Measurements from ENCODE around the gene PSMB5. TPM values are rescaled to one million over a fixed set of nuclear protein-coding genes. Genes with fewer than 3 reads are reported as not detected.
"Not testable (repeated sequence)": the region's sequence is repeated elsewhere in the genome, so short reads cannot be mapped to it uniquely, and the experiment has no call there.

The PSMB5 gene
- total RNA-seq, 2 experiments from 2014 or later: 66.7 to 95.3 TPM

DNA sequence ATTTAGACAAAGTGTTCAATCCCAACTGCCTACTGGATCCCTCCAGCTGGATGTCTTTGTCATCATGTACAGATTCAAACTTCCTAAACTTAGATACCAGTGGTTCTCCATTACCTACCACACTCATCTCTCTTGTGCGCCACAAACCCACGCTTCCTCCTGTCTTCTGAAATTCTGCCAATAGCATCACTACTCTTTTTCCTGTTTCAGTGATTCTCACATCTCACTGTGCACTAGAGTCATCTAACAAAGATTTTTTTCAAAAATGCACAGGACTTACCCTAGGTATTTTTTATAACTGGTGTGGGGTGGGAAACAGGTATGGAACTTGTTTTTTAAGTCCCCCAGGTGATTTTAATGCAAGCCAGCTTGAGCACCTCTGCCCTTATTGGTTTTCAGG is 5.9 kb downstream of the PSMB5 start:
- DNase-seq (no peak), ATAC-seq (peak; percentile 66)
- no peaks in the 10 kb centered on the region for H3K27me3 Mint-ChIP-seq
- peaks cover 41% of the 10 kb centered on the region for H3K4me1 Mint-ChIP-seq
- peaks cover 51% of the 10 kb centered on the region for H3K36me3 Mint-ChIP-seq
- CTCF ChIA-PET: interaction anchor here (0.9 to 3.5 kb wide), 11 partner anchors 9 to 98 kb away, joined by 3 to 13 read pairs (median 4); partner anchors contain the start of gene CDH24
- peak overlapping the region; percentile 39 for H3K27ac Mint-ChIP-seq
- H3K4me3 Mint-ChIP-seq: no peak overlapping the region
- H3K9me3 Mint-ChIP-seq (ENCODE audit: low read depth): no peaks in the 10 kb centered on the region

DNA sequence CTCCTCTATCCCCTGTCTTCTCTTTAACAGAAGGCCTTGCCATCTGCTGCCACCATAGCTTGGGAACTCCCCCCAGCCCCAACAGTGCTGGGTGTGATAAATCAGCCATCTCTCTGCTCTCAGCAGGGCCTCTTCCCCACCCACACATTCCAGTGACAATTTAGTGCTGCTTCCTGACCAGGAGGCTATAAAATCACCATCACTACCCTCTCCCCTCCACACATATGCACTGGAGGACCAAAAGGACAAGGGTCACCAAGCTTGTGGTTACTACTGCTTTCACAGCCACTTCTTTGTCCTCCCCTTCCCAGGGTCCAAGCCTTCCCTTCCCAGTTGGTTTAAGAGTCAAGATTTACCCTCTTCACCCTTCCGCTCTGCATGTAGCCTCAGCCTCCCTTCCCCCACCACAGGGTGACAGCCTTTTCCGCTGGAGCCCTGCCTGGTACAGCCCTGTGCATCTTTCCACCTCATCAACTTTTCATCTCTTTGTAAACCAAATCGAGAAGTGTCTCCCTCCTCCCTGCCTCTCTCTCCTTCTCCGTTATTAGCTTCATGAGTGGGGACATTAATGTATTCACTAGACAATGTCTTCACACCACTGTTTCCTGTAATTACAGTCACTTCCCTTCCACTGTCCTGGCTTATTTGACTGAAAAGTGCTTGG is 9.4 kb downstream of the PSMB5 start:
- H3K27me3 Mint-ChIP-seq: no peaks in the 10 kb centered on the region
- ATAC-seq (no peak), DNase-seq (no peak)
- no peak overlapping the region for H3K4me3 Mint-ChIP-seq
- peaks cover 25% of the 10 kb centered on the region for H3K4me1 Mint-ChIP-seq
- H3K27ac Mint-ChIP-seq: peak overlapping the region; percentile 9
- H3K9me3 Mint-ChIP-seq (ENCODE audit: low read depth): no peaks in the 10 kb centered on the region
- H3K36me3 Mint-ChIP-seq: peaks cover 31% of the 10 kb centered on the region
- CTCF ChIA-PET: interaction anchor here (0.9 to 2.0 kb wide), 3 partner anchors 39 to 53 kb away, joined by 4 to 13 read pairs (median 5); no protein-coding TSS in a partner anchor

DNA sequence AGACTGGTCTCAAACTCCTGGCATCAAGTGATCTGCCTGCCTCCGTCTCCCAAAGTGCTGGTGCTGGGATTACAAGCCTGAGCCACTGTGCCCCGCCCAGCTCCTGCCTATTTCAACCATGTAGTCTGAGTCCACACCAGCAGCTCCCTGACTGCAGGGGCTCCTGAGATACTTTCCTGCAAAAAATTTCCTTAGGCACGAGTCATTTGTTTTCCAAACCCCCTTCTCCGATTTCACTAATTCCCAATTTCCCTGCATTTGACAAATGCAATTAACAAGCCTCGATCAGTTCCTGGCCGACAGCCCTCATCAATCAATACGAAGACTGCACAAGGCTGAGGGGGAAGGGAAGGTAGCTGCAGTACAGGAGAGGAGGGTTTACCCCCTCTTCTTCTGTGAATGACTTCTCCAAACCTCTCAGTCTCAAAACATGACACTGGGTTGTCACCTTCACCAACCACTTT is 10.1 kb downstream of the PSMB5 start:
- no peak overlapping the region for H3K27ac Mint-ChIP-seq
- H3K4me3 Mint-ChIP-seq: no peak overlapping the region
- CTCF ChIA-PET: interaction anchor here (1.7 to 2.0 kb wide), 2 partner anchors 38 to 52 kb away, joined by 4 to 13 read pairs; no protein-coding TSS in a partner anchor

DNA sequence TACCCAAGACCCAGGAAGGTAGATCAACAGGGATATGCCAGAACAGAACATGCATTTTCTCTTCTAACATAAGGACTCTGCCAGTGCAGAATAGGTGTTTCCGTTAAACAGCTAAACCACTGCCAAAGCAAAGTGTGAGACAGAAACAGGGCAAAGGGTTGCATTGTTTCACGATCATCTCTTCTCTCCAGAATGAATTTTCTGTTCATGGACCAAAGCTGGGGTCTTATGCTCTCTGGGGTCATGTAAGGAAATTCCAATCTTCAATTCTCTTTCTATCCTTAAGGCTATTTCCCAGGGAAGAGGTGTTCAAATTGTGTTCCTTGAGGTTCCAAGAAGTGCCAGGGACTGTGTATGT is 10.9 kb downstream of the PSMB5 start:
- CTCF ChIA-PET: interaction anchor here (1.6 to 2.3 kb wide), 5 partner anchors 34 to 51 kb away, joined by 4 to 13 read pairs (median 5); partner anchors contain the start of gene CDH24
- ATAC-seq: no peak
- Mint-ChIP-seq H3K4me3 (no peak overlapping the region), H3K36me3 (peaks cover 26% of the 10 kb centered on the region), H3K27ac (no peak overlapping the region), H3K4me1 (peaks cover 17% of the 10 kb centered on the region), H3K27me3 (no peaks in the 10 kb centered on the region), H3K9me3 (ENCODE audit: low read depth) (no peaks in the 10 kb centered on the region)
- DNase-seq: no peak

More for the DNA sequence above, 10.1 kb downstream of the PSMB5 start:
- no peak for DNase-seq
- no peaks in the 10 kb centered on the region for H3K27me3 Mint-ChIP-seq
- no peaks in the 10 kb centered on the region for H3K9me3 Mint-ChIP-seq (ENCODE audit: low read depth)
- H3K4me1 Mint-ChIP-seq: peaks cover 25% of the 10 kb centered on the region
- no peak for ATAC-seq
- H3K36me3 Mint-ChIP-seq: peaks cover 31% of the 10 kb centered on the region

DNA sequence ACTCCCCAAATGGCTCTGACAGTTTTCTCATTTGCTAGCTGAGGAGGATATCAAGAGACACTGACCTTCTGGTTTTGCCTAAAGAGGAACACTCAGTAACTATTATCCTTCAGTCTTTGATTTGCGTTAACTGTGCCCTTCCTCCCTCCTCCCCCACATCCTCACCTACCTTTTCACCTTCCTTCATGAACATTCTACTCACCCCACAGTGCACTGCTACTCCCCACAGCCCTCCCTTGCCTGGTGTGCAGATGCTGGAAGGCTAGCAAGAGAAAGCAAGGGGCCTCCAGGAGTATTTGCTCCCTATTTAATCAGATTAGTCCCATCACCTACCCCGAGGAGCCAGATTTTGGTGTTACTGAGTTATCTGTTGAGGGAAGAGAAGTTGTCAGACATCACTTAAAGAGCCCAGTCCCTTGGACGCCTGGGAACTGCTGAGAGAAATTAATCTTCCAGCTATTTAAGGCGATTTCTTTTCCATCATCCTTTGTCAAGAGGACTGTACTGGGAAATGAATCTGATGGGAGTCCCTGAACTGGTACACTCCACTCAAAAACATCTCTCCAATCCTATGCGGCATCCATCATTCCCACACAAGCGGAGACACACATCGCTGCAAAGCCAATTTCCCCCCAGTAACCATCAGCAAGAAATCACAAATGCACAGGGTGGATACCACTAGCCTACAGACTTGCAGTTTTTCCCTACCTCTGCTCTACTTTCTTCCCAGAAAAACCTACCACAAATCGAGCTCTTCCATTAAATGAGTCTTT is 11.5 kb downstream of the PSMB5 start:
- no peak overlapping the region for H3K4me3 Mint-ChIP-seq
- peaks cover 14% of the 10 kb centered on the region for H3K4me1 Mint-ChIP-seq
- no peaks in the 10 kb centered on the region for H3K27me3 Mint-ChIP-seq
- H3K36me3 Mint-ChIP-seq: peaks cover 24% of the 10 kb centered on the region
- DNase-seq (no peak), ATAC-seq (no peak)
- H3K9me3 Mint-ChIP-seq (ENCODE audit: low read depth): no peaks in the 10 kb centered on the region
- CTCF ChIA-PET: interaction anchor here (1.2 to 2.3 kb wide), 7 partner anchors 17 to 51 kb away, joined by 3 to 13 read pairs (median 5); partner anchors contain the start of gene CDH24
- H3K27ac Mint-ChIP-seq: no peak overlapping the region

DNA sequence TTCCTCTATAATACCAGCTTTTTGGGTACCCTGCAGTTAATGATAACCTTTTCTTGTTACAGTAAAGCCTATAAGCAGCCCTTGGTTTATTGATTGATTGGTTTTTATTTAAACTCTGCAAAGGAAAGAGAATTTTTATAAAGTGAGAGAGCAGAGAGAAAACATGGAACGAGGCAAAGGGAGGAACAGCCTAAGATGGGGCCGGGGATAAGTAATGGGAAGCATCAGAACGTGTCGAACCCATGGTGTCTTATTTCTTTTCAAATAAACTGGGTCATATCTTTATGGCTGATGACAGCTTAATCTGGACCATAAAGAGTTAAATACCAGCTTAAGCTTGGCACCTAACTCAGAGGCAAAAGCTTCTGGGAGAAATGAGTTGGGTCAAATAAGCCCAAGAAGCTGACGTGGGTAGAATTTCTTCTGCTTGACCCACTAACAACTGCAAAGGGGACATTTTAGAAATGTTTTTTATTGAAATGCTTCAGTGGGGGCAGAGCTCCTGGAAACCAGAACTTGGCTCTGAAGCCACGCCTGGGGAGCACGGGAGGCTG is 12.7 kb downstream of the PSMB5 start:
- Mint-ChIP-seq H3K9me3 (ENCODE audit: low read depth) (no peaks in the 10 kb centered on the region), H3K36me3 (peaks cover 20% of the 10 kb centered on the region), H3K4me3 (no peak overlapping the region), H3K4me1 (peaks cover 10% of the 10 kb centered on the region), H3K27ac (no peak overlapping the region), H3K27me3 (no peaks in the 10 kb centered on the region)
- no peak for ATAC-seq
- DNase-seq: no peak
- CTCF ChIA-PET: interaction anchor here (1.2 to 2.3 kb wide), 3 partner anchors 15 to 38 kb away, joined by 3 to 5 read pairs (median 5); no protein-coding TSS in a partner anchor

GRCh38 chr14:23021434-23021833 is 13.3 kb downstream of the PSMB5 start:
- H3K27ac Mint-ChIP-seq: no peak overlapping the region
- no peaks in the 10 kb centered on the region for H3K27me3 Mint-ChIP-seq
- peaks cover 10% of the 10 kb centered on the region for H3K4me1 Mint-ChIP-seq
- CTCF ChIA-PET: interaction anchor here (1.2 to 2.3 kb wide), 3 partner anchors 15 to 38 kb away, joined by 3 to 5 read pairs (median 5); no protein-coding TSS in a partner anchor
- DNase-seq (no peak), ATAC-seq (no peak)
- H3K4me3 Mint-ChIP-seq: no peak overlapping the region
- no peaks in the 10 kb centered on the region for H3K9me3 Mint-ChIP-seq (ENCODE audit: low read depth)
- H3K36me3 Mint-ChIP-seq: peaks cover 20% of the 10 kb centered on the region

GRCh38 chr14:23020143-23021128 is 14.3 kb downstream of the PSMB5 start:
- H3K9me3 Mint-ChIP-seq (ENCODE audit: low read depth): no peaks in the 10 kb centered on the region

GRCh38 chr14:23018107-23018506 is 16.6 kb downstream of the PSMB5 start:
- DNase-seq (no peak), ATAC-seq (no peak)
- Mint-ChIP-seq H3K36me3 (peaks cover 2% of the 10 kb centered on the region), H3K9me3 (ENCODE audit: low read depth) (no peaks in the 10 kb centered on the region), H3K4me3 (no peak overlapping the region), H3K27me3 (no peaks in the 10 kb centered on the region), H3K27ac (no peak overlapping the region), H3K4me1 (peaks cover 3% of the 10 kb centered on the region)
- CTCF ChIA-PET: interaction anchor here (2.7 kb wide), 1 partner anchor 40 kb away, joined by 9 read pairs; no protein-coding TSS in a partner anchor

More at GRCh38 chr14:23020143-23021128, 14.3 kb downstream of the PSMB5 start:
- H3K36me3 Mint-ChIP-seq: peaks cover 12% of the 10 kb centered on the region
- no peak overlapping the region for H3K27ac Mint-ChIP-seq
- ATAC-seq (no peak), DNase-seq (no peak)
- CTCF ChIA-PET: interaction anchor here (0.7 to 1.4 kb wide), 2 partner anchors 9 to 34 kb away, joined by 3 to 6 read pairs; no protein-coding TSS in a partner anchor
- H3K4me1 Mint-ChIP-seq: peaks cover 8% of the 10 kb centered on the region
- H3K27me3 Mint-ChIP-seq: no peaks in the 10 kb centered on the region
- no peak overlapping the region for H3K4me3 Mint-ChIP-seq

GRCh38 chr14:23017091-23017490 is 17.6 kb downstream of the PSMB5 start:
- Mint-ChIP-seq H3K4me1 (peaks cover 3% of the 10 kb centered on the region), H3K4me3 (no peak overlapping the region), H3K27ac (no peak overlapping the region)

DNA sequence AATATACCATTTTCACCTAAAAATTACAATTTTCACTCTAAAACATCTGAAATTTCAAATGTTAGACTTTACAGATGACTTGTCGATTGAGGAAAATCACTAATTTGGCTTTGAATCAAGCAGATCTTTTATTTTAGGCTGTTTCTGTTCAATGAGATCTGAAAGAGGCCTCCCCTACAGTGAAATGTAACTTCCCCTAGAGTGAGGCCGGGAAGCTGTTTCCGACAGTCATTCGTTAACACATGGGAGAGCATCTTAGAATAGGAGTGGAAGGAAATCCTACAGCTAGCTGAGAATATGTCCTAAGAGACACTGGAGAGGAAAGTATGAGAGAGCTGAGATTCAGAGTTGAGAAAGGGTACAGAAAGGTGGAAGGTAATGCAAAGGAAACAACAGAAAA is 19.1 kb downstream of the PSMB5 start:
- CTCF ChIA-PET: interaction anchor here (1.1 to 2.4 kb wide), 3 partner anchors 9 to 39 kb away, joined by 3 to 11 read pairs (median 3); no protein-coding TSS in a partner anchor
- DNase-seq (no peak), ATAC-seq (no peak)
- Mint-ChIP-seq H3K27me3 (no peaks in the 10 kb centered on the region), H3K9me3 (ENCODE audit: low read depth) (no peaks in the 10 kb centered on the region), H3K4me3 (no peak overlapping the region), H3K36me3 (no peaks in the 10 kb centered on the region), H3K27ac (no peak overlapping the region), H3K4me1 (peaks cover 6% of the 10 kb centered on the region)

More at GRCh38 chr14:23017091-23017490, 17.6 kb downstream of the PSMB5 start:
- no peak for ATAC-seq
- no peak for DNase-seq
- CTCF ChIA-PET: interaction anchor here (0.8 to 2.7 kb wide), 3 partner anchors 31 to 52 kb away, joined by 3 to 9 read pairs (median 7); no protein-coding TSS in a partner anchor
- Mint-ChIP-seq H3K27me3 (no peaks in the 10 kb centered on the region), H3K9me3 (ENCODE audit: low read depth) (no peaks in the 10 kb centered on the region), H3K36me3 (peaks cover 2% of the 10 kb centered on the region)

DNA sequence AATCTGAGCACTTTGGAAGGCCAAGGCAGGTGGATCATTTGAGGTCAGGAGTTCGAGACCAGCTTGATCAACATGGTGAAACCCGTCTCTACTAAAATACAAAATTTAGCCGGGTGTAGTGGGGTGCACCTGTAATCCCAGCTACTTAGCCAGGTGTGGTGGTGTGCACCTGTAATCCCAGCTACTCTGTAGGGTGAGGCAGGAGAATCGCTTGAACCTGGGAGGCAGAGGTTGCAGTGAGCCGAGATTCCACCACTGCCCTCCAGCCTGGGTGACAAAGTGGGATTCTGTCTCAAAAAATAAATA is 21.0 kb downstream of the PSMB5 start:
- H3K9me3 Mint-ChIP-seq (ENCODE audit: low read depth); H3K27ac Mint-ChIP-seq; H3K4me3 Mint-ChIP-seq; H3K36me3 Mint-ChIP-seq; DNase-seq; H3K27me3 Mint-ChIP-seq; ATAC-seq: not testable (repeated sequence)
- peaks cover 17% of the 10 kb centered on the region for H3K4me1 Mint-ChIP-seq
- CTCF ChIA-PET: interaction anchor here (1.2 to 2.6 kb wide), 4 partner anchors 19 to 55 kb away, joined by 3 to 9 read pairs (median 4); partner anchors contain the start of gene CDH24
